ENCODE results near the gene SMG7. TPM values are rescaled to one million over a fixed set of nuclear protein-coding genes. Genes with fewer than 3 reads are reported as not detected.

Gene SMG7
- total RNA-seq, 1 donor from 2014 or later, result 40.2 TPM

DNA sequence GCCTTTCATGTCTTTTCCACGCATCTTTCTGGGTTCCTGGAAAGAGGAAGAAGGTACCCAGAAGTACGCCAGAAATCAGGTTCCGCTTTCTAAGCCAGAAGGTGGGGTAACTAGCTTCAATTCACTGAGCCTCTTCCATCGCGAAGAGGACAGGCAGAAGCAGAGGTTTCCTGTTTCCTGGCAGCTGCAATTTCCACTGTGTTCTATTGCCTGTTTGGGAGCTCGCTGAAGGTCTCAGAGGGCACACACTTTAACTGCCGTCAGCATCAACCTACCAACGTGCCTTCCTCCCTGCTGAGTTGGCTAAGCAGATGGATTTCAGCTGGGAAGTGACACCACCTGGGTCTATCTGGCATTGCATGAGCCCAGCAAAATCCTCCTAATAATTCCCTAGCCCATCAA, 108.0 kb downstream of the SMG7 start:
- intact Hi-C loops (cut with DNase I), result no loop called here
- no peak for DNase-seq (ENCODE audit: low spot score)

DNA sequence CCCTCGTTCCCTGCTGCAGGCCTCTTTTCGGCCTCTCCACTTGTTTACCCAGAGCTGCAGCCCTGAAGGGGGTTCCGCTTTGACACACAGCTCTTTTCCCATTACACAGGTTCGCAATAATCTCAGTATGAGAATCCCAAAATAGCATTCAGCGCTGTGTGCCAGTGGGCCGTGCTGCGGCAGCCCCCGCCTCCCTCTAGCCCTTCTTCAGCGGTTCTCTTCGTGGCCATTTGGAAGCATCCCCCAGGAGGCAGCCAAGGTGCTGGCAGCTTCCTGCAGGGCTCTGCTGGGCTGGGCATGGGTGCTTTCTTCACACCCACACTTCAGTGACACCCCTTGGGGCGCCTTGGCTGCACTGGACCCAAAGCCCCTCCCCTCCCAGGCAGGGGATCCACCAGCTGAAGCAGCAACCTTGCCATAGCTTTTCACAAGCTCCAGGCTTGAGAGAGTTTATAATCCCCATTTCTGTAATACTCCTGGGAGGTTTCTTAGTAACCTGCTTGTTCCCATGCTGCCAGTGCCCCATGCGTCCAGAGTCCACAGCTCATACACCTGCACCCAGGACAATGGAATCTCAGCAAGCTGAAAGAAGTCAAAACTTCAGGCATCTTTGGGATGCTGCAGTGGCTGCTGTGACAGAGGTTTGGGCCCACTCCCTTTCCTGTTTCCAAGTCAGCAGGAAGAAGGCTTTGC, 109.9 kb downstream of the SMG7 start:
- no peak for DNase-seq (ENCODE audit: low spot score)
- intact Hi-C loops (cut with DNase I), result no loop called here

DNA sequence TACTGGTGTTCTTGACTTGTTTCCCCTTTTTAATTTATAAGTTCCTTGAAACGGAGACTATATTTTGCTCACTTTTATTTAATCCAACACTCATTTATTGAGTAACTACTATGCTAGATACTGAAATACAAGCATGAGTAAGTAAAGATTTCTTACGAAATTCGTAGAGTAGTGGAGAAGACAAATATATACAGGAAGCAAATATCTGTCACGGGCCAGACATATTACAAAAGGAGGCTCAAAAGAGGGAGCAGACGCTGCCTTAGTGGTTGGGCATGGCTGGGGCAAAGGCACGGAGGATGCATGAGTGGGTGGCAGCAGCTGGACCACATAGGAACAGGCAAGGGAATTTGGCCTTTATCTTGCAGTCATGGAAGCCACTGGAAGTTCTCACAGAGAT, 111.2 kb downstream of the SMG7 start:
- intact Hi-C loops (cut with DNase I), result no loop called here
- DNase-seq (ENCODE audit: low spot score), result no peak

DNA sequence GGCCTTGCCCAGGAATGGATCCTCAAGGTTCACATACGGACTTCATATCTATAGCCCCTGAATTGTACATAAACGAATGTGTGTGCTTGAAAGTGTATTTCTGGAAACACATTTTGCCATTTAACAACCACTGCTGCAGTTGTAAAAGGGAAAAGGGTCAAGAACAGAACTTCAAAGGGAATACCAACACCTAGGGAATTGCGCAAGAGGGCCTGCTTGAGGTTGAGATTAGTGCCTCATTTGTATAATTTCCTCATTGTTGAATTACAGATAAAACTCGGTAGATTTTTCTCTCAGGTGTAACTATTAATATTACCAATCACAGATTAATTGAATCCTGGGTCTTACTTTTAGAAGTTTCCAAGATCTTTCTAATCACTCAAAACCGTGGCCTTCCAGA, 111.8 kb downstream of the SMG7 start:
- intact Hi-C loops (cut with DNase I), result no loop called here
- no peak for DNase-seq (ENCODE audit: low spot score)

DNA sequence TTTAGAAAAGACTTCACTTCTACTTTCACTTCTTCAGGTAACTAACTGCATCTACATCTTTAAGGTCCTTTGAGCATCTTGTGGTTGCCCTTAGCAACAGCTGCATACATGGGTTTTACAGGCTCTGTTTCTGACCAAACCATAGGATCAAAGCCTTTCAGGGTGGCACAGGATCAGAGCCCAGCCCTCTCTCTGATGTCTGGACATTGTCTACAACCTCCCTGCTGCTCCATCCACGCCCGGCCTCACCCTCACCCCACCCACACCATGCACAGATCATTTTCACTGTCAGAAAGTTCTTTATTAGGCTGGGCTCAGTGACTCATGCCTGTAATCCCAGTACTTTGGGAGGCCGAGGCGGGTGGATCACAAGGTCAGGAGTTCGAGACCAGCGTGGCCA, 112.7 kb downstream of the SMG7 start:
- no peak for DNase-seq (ENCODE audit: low spot score)
- intact Hi-C loops (cut with DNase I), result no loop called here

DNA sequence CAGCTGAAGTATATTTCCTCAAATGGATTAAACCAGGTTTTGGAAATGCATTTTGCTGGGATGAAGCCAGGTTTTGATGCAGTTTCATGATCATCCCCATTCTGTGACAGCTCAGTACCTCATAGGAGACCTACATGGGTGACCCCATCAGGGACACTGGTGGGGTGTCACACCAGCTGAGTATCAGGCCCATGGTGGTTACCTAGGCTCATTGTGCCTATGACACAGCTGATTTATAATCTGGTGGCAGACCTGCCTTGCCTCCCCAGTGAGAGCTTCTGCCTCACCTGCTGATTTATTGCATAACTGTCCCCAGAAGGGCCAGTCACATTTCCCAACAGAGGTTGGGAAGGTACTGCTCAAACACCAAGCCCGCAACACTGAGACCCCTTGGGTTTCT, 114.2 kb downstream of the SMG7 start:
- intact Hi-C loops (cut with DNase I), result no loop called here
- DNase-seq (ENCODE audit: low spot score), result no peak

DNA sequence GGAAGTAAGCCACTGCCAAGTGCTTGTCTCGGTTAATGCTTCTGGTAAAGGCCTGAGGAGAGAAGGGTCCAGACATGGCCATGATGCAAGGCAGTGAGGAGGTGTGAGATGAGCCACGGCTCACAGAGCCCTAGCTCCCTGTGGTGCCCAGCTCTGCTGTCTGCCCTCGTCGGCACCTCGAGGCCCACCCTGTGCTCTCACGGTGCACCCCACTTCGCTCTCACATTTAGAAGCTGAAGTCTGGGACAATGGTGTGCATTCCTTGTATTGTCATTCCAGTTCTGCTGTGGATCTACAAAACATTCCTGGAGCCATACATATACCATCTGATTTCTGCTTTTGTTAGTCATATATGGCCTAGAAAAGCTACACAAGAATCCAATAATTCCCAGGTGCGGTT, 114.6 kb downstream of the SMG7 start:
- intact Hi-C loops (cut with DNase I), result no loop called here
- no peak for DNase-seq (ENCODE audit: low spot score)

DNA sequence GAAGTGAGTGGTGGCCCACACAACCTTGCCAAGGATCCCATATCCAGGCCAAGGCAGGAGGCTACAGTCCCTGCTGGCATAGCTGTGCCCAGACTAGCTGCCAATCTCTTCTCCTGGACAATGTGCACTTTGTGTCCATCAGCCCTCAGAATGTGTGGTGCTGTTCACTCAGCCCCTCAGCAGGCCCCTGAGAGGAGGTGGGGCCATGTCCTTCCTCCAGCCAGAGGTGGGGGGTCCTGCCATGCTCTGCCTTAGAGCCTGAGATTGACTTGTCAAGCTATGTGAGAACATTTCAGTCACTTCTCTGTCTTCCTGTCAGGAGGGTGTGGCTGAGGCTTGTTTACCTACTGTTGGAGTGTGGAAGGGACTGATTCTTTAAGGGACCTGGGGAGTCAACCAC, 116.5 kb downstream of the SMG7 start:
- DNase-seq (ENCODE audit: low spot score), result no peak
- intact Hi-C loops (cut with DNase I), result no loop called here

DNA sequence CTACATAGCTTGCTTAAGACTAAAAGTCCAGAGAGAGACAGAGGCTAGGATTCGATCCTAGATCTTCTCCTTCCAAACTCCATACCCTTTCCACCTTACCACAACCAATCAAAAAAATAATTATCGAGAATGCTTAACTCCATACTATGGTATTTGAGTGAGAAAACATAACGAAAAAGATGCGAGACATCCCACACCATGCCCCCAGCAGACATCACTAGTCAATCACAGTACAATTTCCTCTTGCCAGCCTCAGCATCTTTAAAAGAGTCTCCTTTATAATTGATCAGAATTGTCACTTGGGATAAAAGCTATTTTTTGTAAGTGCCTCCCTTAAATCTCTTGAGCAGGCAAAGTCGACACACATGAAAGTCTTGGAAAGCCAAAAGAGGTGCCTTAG, 117.1 kb downstream of the SMG7 start:
- DNase-seq (ENCODE audit: low spot score), result no peak
- intact Hi-C loops (cut with DNase I), result no loop called here

DNA sequence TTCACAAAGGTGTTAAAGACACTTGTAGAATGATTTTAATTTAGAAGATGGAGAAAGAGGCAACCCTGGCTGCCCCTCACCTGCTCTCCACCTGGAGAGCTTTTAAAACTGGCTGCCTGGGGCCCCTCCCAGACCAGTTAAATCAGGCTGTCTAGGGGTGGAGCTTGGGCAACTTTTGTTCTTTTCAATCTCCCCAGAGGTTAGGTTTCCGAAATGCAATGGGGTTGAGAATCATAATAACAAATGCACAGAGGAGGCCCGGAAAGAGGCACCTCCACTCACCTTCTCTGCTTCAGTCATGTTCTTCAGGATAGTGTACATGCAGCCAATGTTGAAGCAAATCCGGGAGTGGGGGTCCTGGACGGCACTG, 117.6 kb downstream of the SMG7 start:
- intact Hi-C loops (cut with DNase I), result no loop called here

DNA sequence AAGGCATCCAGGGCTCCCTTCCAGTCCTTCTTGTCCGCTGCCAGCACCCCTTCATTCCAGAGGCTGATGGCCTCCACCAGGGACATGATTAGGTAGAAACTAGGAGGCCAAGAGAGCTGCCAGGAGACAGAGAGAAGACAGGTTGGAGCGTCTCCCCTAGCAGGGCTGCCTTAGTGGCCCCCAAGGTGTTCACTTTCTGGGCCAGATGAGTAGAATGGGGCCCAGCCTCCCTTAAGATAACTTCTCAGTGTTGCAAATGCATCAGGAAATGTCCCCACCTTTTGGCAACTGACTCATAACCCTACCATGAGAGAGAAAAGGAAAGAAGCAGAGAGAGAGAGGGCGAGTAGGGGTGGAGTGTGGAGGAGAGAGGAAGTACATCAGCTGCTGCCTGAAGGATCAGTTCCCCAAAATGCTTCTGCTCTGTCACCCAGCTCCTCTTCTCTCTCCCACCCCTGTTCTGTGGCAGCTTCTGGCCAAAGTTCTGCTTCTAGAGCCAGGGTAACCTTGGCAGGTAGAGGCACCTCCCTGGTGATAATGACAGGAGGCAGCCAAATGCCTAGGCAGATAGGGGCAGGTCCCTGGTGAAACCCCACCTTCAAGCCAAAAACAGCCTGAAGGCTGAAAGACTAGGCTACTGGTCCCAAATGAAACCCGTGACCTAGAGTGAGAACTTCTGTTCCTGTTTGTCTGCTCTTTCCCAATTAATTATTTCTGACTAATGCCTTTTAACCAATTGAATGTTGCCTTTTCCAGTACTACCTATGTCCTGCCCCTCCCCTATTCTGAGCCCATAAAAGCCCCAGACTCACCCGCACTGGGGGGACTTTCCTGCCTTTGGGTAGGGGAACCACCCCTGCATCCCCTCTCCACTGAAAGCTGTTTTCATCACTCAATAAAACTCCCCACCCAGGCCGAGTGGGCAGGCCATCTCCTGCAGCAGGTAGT, 118.2 kb downstream of the SMG7 start, which contains the start of gene NCF2:
NCF2 (minus strand) TSS at position 216 of the 948 bp plus-strand sequence; CDS start at position 86, 130 bp downstream.
- intact Hi-C loops (cut with DNase I), result no loop called here

More for the DNA sequence above, 117.6 kb downstream of the SMG7 start:
- no peak for DNase-seq (ENCODE audit: low spot score)

DNA sequence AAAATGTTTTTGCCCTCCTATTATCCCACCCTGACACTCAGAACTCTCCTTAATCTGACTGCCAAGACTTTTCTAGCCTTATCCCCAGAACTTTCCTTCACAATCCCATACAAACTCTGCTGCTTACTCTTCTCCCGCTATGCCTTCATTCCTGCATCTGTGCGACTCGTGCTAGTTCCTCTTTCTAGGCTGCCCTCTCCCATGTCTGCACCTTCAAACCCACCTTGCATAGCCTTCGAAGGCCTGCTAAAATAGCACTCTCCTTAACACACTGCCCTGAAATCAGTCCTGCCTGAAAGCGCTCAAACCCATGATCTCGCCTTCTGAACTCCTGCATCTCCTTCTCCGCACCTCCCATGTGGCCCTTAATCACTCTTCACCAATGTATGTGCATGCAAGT, 120.4 kb downstream of the SMG7 start:
- DNase-seq (ENCODE audit: low spot score), result no peak
- intact Hi-C loops (cut with DNase I), result no loop called here

More for the DNA sequence above, 118.2 kb downstream of the SMG7 start, which contains the start of gene NCF2:
- no peak for DNase-seq (ENCODE audit: low spot score)

DNA sequence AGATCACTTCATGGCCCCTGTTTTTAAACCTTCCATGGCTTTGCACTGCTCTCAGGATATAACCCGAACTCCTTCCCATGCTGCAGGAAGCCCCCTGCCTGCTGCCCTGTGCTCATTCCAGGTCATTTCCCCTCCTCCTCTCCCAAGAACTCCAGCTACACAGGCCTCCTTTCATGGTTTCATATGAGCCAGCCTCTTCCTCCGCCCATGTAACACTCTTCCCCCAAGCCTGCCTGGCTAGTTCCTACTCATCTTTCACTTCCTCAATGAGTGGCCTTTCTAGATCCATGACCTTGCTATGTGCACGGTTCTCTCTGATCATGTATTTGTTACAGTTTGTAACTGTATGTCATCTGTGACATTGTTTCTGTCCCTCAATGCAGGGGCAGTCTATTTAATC, 121.1 kb downstream of the SMG7 start:
- DNase-seq (ENCODE audit: low spot score), result no peak

DNA sequence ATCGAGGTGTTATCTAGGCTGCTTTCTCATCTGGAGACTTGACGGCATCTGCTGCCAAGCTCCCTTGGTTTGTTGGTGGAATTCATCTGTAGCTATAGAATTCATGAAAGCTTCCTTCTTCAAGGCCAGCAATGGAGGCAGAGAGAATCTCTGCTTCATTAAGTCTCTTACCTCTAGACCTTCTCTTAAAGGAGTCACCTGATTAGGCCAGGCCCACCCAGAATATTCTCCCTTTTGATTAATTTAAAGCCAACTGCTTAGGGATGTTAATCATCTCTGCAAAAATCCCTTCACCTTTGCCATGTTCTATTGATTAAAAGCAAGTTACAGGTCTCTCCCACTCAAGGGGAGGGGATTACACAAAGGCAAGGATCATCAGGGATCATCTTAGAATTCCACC, 123.2 kb downstream of the SMG7 start:
- intact Hi-C loops (cut with DNase I), result no loop called here
- no peak for DNase-seq (ENCODE audit: low spot score)

More for the DNA sequence above, 121.1 kb downstream of the SMG7 start:
- intact Hi-C loops (cut with DNase I), result no loop called here

DNA sequence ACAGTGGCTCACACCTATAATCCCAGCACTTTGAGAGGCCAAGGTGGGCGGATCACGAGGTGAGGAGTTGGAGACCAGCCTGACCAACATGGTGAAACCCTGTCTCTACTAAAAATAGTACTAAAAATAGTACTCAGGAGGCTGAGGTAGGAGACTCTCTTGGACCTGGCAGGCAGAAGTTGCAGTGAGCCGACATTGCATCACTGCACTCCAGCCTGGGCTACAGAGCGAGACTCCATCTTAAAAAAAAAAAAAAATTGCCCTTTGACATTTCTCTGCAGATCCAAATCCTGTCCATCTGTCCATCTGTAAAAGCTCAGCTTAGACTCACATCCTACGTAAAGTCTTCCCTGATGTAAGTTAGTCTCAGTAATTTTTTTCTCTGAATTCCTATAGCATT, 124.2 kb downstream of the SMG7 start:
- no peak for DNase-seq (ENCODE audit: low spot score)
- intact Hi-C loops (cut with DNase I), result no loop called here

DNA sequence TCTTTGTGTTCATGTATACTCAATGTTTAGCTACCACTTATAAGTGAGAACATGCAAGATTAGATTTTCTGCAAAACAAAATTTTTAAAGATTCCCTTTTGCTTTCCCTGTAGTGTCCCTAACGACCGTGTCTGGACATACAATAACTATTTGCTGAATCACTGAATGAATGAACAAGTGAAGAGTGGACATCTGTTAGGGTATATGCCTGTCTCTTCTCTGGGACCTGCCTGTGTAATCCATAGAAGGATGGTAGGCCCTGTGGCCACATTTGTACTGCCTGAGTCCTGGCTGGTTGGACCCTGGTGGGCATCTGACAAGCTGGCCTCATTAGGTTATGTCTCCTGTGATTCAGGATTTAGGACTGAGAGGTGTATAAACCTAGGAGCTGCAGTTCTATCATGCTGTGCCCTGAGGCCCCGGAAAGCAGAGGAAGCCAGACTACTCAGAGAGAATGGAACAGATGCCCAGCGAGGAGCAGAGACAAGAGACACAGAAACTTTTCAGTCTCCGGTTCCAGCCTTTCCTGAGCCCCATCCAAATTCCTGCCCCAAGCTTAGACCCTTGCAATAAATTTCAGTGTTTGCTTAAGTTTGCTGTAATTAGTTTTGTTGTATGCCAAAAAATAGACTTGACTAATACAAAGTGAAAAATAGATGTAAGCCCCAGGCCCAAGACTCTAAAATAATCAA, 125.5 kb downstream of the SMG7 start:
- intact Hi-C loops (cut with DNase I), result no loop called here
- DNase-seq (ENCODE audit: low spot score), result no peak

DNA sequence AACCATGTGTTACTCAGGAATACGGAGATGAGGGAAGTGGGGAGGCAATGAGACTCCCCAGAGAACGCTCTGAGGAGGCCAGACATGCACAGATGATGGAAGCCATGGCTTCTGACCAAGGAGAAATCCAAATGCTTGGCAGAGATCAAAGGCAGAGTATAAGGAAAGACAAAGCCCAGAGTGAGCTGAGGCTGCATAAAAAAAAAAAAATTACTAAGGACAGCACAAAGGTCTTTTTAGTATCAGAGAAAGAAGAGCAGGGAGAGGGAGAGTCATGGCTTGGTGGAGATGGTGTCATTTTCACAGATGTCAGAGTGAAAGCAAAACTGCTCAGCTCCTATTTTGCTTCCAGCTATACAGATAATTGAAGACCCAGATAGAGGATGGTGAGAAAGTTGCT, 126.1 kb downstream of the SMG7 start:
- intact Hi-C loops (cut with DNase I), result no loop called here
- no peak for DNase-seq (ENCODE audit: low spot score)

DNA sequence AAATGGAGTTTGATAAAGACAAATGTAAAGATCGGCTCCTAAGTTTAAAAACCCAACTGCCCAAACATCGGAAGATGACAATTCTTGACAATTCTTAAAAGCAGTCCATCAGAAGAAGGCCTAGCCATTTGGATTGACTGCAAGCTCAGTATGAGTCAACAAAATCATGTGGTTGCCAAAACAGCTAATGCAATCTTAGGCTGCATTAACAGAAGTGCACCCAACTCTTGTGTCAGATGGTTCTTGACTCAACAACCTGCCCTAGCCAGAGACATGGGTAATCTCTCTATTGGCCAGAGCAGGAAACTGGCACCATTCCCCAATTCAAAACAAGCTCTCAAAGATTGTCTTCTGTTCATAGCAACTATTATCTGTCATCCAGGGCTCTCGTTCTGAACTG, 127.8 kb downstream of the SMG7 start:
- DNase-seq (ENCODE audit: low spot score), result no peak

DNA sequence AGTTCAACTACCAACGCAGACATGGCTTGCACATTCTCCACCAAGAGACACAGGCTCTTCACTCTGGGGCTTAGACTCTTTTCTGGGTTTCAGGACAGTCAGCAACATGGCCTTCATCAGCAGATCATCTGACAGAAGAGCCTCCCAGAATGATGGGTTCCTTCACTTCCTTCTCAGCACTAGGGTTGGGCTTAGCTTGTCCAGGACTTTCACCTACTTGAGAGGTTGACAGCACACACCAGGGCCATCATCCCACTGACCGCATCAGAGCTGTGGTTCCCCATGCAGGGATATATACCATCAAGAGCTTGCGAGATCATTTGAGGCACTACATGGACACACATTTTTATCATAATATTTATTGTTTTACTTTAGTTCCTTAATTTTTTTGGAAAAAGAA, 128.3 kb downstream of the SMG7 start:
- no peak for DNase-seq (ENCODE audit: low spot score)
- intact Hi-C loops (cut with DNase I), result no loop called here

More for the DNA sequence above, 127.8 kb downstream of the SMG7 start:
- intact Hi-C loops (cut with DNase I), result no loop called here

DNA sequence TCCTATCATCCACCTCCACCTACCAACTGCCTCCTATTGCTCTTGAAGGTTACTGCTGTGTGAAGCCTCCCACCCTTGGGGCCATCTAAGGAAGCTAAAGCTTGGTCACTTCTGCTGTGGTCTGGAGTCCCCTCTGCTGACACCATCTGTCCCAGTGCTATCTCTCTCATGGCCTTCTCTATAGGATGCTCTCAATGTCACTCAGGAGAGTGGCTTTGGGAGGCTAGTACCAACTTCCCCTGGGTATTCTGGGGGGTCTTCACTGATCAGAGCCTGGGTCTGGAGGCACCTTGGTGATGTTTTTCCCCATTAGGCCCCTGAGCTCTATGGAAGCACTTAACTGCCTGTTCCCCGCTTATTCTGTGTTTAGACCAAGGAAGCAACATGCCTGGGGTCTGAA, 130.2 kb downstream of the SMG7 start:
- intact Hi-C loops (cut with DNase I), result no loop called here
- DNase-seq (ENCODE audit: low spot score), result no peak
